Fibroblast of pulmonary artery (primary cell): ENCODE measurements around the gene CNOT2.
A peak's percentile ranks its signal among the peaks of the same experiment; 100 is the strongest.

Experiments used
- DNase-seq: peaks from one replicate; pipeline ENCODE4 v3.0.0-alpha.2; 2010; ENCODE audit warnings: low read depth
- H3K4me3 ChIP-seq: replicated peaks from 2 replicates; pipeline ENCODE4 v1.5.1; 2011; ENCODE audit warnings: low read depth, mild to moderate bottlenecking, control low read depth, low read length, moderate library complexity
- TF ChIP-seq, protein P1 (sequence below): IDR thresholded peaks from 2 replicates; pipeline ENCODE4 v1.5.1; 2011; ENCODE audit warnings: mild to moderate bottlenecking, control low read depth, low read length, inconsistent platforms; ENCODE audit errors: missing control alignments

CNOT2 gene

DNA sequence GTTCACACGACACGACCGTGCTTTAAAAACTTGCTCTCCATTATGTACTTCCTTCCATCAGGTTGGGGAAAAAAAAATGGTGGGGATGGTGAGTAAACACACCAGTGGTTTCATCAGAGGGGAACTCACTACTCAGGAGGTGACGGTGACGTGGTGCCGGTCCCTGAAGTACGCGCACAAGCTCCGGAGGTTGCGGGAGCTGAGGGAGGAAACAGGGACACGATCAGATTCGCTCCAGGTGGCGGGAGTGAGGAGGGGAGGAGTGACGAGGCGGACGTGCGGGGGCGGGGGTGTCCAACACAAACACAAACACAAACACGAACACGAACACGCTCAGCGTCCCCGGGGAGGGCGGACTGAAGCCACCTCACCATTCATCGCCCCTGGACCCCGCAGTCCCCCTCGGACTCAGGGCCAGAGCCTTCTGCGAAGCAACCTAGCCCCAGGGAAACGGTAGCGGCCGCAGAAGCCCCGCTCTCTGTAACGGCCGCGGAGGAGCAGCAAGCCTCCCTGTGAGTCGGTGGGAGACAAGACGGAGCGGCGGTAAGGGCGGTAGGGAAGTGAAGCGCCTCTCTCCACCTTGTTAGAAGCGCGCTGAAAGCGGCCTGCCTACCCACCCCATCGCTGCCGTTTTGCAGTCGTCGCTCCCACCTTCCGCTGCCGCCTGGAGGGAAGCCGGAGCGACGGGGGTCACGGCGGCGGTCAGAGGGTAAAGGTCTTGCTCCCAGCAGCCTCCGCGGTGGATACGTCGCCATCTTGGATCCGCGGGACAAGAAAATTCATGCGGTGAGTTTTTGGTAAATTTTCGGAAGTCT lies at the start of gene CNOT2:
CNOT2 (plus strand) TSS at position 739 of the 815 bp plus-strand sequence. CDS start 34,794 bp downstream, outside the sequence.
- H3K4me3 ChIP-seq = peak within 1 kb of the TSS; percentile 88
- TF ChIP-seq, protein P1, sequence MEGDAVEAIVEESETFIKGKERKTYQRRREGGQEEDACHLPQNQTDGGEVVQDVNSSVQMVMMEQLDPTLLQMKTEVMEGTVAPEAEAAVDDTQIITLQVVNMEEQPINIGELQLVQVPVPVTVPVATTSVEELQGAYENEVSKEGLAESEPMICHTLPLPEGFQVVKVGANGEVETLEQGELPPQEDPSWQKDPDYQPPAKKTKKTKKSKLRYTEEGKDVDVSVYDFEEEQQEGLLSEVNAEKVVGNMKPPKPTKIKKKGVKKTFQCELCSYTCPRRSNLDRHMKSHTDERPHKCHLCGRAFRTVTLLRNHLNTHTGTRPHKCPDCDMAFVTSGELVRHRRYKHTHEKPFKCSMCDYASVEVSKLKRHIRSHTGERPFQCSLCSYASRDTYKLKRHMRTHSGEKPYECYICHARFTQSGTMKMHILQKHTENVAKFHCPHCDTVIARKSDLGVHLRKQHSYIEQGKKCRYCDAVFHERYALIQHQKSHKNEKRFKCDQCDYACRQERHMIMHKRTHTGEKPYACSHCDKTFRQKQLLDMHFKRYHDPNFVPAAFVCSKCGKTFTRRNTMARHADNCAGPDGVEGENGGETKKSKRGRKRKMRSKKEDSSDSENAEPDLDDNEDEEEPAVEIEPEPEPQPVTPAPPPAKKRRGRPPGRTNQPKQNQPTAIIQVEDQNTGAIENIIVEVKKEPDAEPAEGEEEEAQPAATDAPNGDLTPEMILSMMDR = no peak
- peak; percentile 95 for DNase-seq

GRCh38 chr12:70194076-70194475 lies 49.2 kb upstream of the CNOT2 start:
- H3K4me3 ChIP-seq = no peak overlapping the region
- TF ChIP-seq, protein P1 = no peak
- no peak for DNase-seq

- peak; percentile 18 for DNase-seq
- TF ChIP-seq, protein P1 = no peak
- no peak overlapping the region for H3K4me3 ChIP-seq
Measured at GRCh38 chr12:70196811-70197281, 46.4 kb upstream of the CNOT2 start.

GRCh38 chr12:70197345-70197744 lies 45.9 kb upstream of the CNOT2 start:
- DNase-seq = peak; percentile 58

DNA sequence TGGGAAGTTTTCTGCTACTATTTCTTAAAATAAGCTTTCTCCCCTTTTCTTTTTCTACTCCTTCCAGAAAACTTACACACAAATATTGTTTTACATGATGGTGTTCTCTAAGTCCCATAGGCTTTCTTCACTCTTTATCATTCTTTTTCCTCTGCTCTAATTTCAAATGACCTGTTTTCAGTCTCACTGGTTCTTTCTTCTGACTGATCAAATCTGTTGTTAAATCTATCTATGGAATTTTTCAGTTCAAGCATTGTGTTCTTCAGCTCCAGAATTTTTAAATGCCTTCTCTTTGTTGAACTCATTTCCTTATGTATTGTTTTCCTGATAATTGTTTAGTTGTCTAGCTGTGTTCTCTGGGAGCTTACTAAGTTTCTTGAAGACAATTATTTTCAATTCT lies 29.5 kb upstream of the CNOT2 start:
- DNase-seq = peak; percentile 1
- H3K4me3 ChIP-seq = no peak overlapping the region
- TF ChIP-seq, protein P1 = no peak

More at GRCh38 chr12:70197345-70197744, 45.9 kb upstream of the CNOT2 start:
- no peak overlapping the region for H3K4me3 ChIP-seq
- TF ChIP-seq, protein P1 = no peak

- DNase-seq = no peak
- no peak overlapping the region for H3K4me3 ChIP-seq
- TF ChIP-seq, protein P1 = no peak
Measured at GRCh38 chr12:70214972-70215617, 28.1 kb upstream of the CNOT2 start.
